Endometrial microvascular endothelial cells (primary cell): ENCODE data around the gene SERINC3. TPM values are rescaled to one million over a fixed set of nuclear protein-coding genes. Genes with fewer than 3 reads are reported as not detected.

Experiments used
- in situ Hi-C: cut with HindIII; loops from 2 replicates; pipeline ENCODE4 v1.10.0; 2017; ENCODE audit warnings: low sequenced_read_pairs, low pct_unique_long_range_greater_than_20kb; ENCODE audit errors: inconsistent ontology term
- total RNA-seq: library from RNA; depleted of rRNA; stranded (reverse); fragments of >200 nt; gene quantifications from one replicate; pipeline ENCODE4 v1.2.3, GENCODE V29; 2015; ENCODE audit errors: inconsistent ontology term

SERINC3 gene
- total RNA-seq, 1 donor from 2014 or later: 100.0 TPM

DNA sequence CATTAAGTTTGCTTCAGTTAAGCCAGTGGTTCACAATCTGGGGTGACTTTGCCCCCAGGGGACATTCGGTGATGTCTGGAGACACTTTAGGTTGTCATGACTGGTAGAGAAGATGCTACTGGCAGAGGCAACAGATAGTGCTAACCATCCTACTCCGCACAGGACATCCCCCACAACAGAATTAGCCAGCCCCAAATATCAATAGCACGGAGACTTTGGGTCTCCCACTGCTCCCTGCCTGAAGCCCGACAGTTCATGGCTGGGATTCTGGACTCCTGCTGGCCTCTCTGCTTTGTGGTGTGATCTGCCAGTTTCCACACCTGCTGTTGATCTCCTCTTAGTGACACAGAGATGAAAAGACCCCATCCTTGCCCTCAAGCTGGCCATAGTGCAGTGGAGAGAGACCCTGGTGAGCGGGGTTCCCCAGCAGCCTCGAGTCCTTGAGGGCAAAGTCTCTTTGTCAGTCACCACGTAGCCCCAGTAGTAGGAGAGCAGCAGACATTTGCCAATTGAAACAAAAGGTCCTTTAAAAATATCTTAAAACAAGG lies 70.9 kb downstream of the SERINC3 start:
- in situ Hi-C loops: no loop called here

DNA sequence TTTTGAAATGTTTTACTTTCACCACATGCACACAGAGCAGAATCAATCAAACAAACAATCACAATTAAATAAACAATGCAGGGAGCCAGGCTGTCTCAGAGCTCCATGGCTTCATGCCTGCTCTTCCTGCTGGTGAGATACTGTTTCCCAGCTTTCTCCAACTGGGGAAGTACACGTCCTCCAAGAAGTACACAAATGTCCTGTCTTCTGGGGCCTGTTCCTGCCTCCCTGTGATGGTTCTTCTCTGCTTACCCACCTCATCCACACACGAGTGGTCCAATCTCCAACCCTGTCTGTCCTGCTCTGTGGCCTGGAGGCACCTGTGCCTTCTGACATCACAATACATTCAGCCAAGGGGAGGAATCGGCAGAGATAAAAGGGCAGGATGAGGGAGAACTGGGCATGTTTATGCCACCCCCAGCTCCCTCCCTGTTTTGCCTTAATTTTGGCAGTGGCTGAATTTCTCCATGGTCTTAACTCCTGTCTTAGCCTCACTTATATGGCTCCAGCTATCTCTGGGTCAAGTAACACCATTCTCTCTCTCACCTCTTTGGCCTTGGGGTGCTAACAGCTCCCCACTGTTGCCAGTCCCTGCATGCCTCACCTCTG lies 71.5 kb downstream of the SERINC3 start:
- in situ Hi-C loops: no loop called here

- in situ Hi-C loops: no loop called here
These were observed 72.0 kb downstream of the SERINC3 start for GRCh38 chr20:44449864-44450263.

DNA sequence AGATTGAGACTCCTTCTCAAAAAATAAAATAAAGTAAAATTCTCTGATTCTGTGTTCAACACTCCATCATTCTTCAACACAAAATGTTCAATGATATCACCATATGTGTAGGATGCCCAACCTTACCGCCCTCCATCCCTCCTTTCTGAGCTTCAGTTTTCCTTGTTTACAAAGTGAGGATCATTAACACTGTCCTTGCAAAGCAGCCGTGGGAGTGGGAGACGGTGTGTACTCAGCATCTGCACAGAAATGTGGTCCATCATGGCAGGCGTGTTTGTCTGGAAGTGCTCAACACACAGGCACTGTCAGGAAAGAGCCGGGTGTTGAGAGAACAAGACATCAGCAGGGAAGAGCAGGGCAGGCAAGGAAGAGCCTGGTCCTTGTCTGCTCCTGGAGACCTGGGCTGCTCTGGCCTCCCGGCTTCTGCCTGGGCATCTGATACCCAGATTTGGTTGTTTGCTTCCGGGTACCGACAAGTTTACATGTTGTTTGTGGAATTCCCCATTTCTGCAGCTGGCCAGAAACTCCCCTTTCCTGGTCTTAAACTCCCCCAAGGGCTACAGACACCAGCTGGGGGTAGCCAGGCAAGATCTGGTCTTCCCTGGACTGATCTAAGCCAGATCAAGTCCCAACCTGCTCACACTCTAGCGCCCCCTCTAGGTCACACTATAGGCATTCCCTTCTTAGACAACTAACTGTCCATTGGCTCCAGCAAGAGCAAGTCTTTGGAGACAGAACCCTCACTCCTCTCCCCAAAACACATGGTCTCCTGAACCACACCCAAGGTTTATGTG lies 72.9 kb downstream of the SERINC3 start:
- in situ Hi-C loops: no loop called here

- in situ Hi-C loops: no loop called here
These were observed 73.9 kb downstream of the SERINC3 start for GRCh38 chr20:44447827-44448419.

Other genes with a start within 250 kb of the SERINC3 start
- gene FITM2, start 210.9 kb downstream of the SERINC3 start, total RNA-seq: 9.2 TPM
- gene R3HDML, start 185.0 kb downstream of the SERINC3 start, total RNA-seq: not detected
- gene HNF4A, start 166.4 kb downstream of the SERINC3 start, total RNA-seq: not detected
- gene TTPAL, start 46.2 kb downstream of the SERINC3 start, total RNA-seq: 4.6 TPM
- 147 TPM for gene PKIG, start 60.5 kb upstream of the SERINC3 start, total RNA-seq
- 6.5 TPM for gene ADA, start 129.6 kb upstream of the SERINC3 start, total RNA-seq
- not detected for gene CCN5, start 193.3 kb upstream of the SERINC3 start, total RNA-seq
- gene KCNK15, start 223.8 kb upstream of the SERINC3 start, total RNA-seq: not detected